Measurements from ENCODE around the gene GDF3.

GDF3 gene

GRCh38 chr12:7666595-7666994 lies 29.0 kb downstream of the GDF3 start:
- Histone ChIP-seq H3K4me3 (replicated peaks; ENCODE audit: low read depth, low read length) (no peak overlapping the region), H3K27me3 (replicated peaks; ENCODE audit: control insufficient read depth, insufficient read depth, low read length) (no peaks in the 10 kb centered on the region), H3K36me3 (ENCODE audit: control insufficient read depth, insufficient read depth, low read length) (no peaks in the 10 kb centered on the region)
- DNase-seq (ENCODE audit: extremely low read depth, insufficient read length), result no peak
- TF ChIP-seq, protein P1, sequence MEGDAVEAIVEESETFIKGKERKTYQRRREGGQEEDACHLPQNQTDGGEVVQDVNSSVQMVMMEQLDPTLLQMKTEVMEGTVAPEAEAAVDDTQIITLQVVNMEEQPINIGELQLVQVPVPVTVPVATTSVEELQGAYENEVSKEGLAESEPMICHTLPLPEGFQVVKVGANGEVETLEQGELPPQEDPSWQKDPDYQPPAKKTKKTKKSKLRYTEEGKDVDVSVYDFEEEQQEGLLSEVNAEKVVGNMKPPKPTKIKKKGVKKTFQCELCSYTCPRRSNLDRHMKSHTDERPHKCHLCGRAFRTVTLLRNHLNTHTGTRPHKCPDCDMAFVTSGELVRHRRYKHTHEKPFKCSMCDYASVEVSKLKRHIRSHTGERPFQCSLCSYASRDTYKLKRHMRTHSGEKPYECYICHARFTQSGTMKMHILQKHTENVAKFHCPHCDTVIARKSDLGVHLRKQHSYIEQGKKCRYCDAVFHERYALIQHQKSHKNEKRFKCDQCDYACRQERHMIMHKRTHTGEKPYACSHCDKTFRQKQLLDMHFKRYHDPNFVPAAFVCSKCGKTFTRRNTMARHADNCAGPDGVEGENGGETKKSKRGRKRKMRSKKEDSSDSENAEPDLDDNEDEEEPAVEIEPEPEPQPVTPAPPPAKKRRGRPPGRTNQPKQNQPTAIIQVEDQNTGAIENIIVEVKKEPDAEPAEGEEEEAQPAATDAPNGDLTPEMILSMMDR (IDR thresholded peaks at IDR 0.05; ENCODE audit: insufficient read depth, low read length, poor library complexity, severe bottlenecking), result no peak

GRCh38 chr12:7661741-7662140 lies 33.8 kb downstream of the GDF3 start:
- no peaks in the 10 kb centered on the region for H3K27me3 ChIP-seq (replicated peaks; ENCODE audit: control insufficient read depth, insufficient read depth, low read length)
- no peak overlapping the region for H3K4me3 ChIP-seq (replicated peaks; ENCODE audit: low read depth, low read length)
- TF ChIP-seq, protein P1 (IDR thresholded peaks at IDR 0.05; ENCODE audit: insufficient read depth, low read length, poor library complexity, severe bottlenecking), result no peak
- no peak for DNase-seq (ENCODE audit: extremely low read depth, insufficient read length)
- H3K36me3 ChIP-seq (ENCODE audit: control insufficient read depth, insufficient read depth, low read length), result no peaks in the 10 kb centered on the region

DNA sequence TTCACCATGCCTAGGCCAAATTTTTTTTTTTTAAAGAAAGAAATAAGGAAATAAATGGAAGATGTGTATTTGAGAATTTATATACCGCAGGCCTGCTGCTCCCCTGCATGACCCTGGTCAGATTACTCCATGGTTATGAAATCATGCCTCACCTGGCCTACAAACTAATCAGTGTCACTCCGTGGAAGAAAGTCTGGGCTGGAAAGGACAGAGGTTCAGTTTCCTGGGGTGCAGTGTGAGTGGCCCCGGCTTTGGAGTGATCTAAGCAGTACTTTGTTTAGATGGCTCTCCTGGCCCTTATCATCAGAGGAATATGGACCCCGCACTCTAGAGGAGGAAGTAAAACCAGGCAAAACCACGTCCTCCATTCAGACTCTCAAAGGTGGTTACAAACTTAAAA lies 39.5 kb downstream of the GDF3 start:
- no peak for DNase-seq (ENCODE audit: extremely low read depth, insufficient read length)
- Histone ChIP-seq H3K27me3 (replicated peaks; ENCODE audit: control insufficient read depth, insufficient read depth, low read length) (no peaks in the 10 kb centered on the region), H3K36me3 (ENCODE audit: control insufficient read depth, insufficient read depth, low read length) (no peaks in the 10 kb centered on the region), H3K4me3 (replicated peaks; ENCODE audit: low read depth, low read length) (no peak overlapping the region)
- TF ChIP-seq, protein P1 (IDR thresholded peaks at IDR 0.05; ENCODE audit: insufficient read depth, low read length, poor library complexity, severe bottlenecking), result no peak

- DNase-seq (ENCODE audit: extremely low read depth, insufficient read length), result no peak
- Histone ChIP-seq H3K27me3 (replicated peaks; ENCODE audit: control insufficient read depth, insufficient read depth, low read length) (no peaks in the 10 kb centered on the region), H3K36me3 (ENCODE audit: control insufficient read depth, insufficient read depth, low read length) (no peaks in the 10 kb centered on the region), H3K4me3 (replicated peaks; ENCODE audit: low read depth, low read length) (no peak overlapping the region)
- TF ChIP-seq, protein P1 (IDR thresholded peaks at IDR 0.05; ENCODE audit: insufficient read depth, low read length, poor library complexity, severe bottlenecking), result no peak
Measured at GRCh38 chr12:7650091-7650490, 45.5 kb downstream of the GDF3 start.

DNA sequence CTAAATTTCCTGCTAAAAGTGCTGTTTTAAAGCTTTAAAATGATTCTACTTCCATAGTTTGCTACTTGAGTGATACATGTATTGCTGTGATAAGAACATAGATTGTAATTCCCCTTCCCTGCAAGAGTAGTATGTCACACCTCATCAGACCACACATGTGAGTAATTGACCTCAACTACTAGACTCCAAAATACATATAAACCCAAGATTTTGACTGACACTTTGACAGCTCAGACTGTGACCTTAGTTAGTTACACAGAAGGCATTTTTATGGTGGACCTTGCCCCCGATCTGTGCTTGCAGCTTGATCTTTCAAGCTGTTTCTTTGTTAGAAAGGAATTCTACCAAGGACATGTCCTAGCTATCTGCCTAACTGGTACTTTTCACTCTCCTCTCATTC lies 48.5 kb downstream of the GDF3 start:
- Histone ChIP-seq H3K27me3 (replicated peaks; ENCODE audit: control insufficient read depth, insufficient read depth, low read length) (no peaks in the 10 kb centered on the region), H3K4me3 (replicated peaks; ENCODE audit: low read depth, low read length) (no peak overlapping the region)
- TF ChIP-seq, protein P1 (IDR thresholded peaks at IDR 0.05; ENCODE audit: insufficient read depth, low read length, poor library complexity, severe bottlenecking), result no peak

GRCh38 chr12:7646178-7646475 lies 49.4 kb downstream of the GDF3 start:
- H3K36me3 ChIP-seq (ENCODE audit: control insufficient read depth, insufficient read depth, low read length), result no peaks in the 10 kb centered on the region
- TF ChIP-seq, protein P1 (IDR thresholded peaks at IDR 0.05; ENCODE audit: insufficient read depth, low read length, poor library complexity, severe bottlenecking), result no peak
- no peak for DNase-seq (ENCODE audit: extremely low read depth, insufficient read length)
- H3K4me3 ChIP-seq (replicated peaks; ENCODE audit: low read depth, low read length), result no peak overlapping the region
- no peaks in the 10 kb centered on the region for H3K27me3 ChIP-seq (replicated peaks; ENCODE audit: control insufficient read depth, insufficient read depth, low read length)

More for the DNA sequence above, 48.5 kb downstream of the GDF3 start:
- no peaks in the 10 kb centered on the region for H3K36me3 ChIP-seq (ENCODE audit: control insufficient read depth, insufficient read depth, low read length)
- no peak for DNase-seq (ENCODE audit: extremely low read depth, insufficient read length)
